A549 treated with AZD9567 at 1 μM for 4 hours (cell line): ENCODE results near the gene TOX3. TPM values are rescaled to one million over a fixed set of nuclear protein-coding genes. Genes with fewer than 3 reads are reported as not detected.

ENCODE experiments used
- total RNA-seq: library from RNA; stranded (reverse); fragments of 200-300 nt; extraction: Qiagen RNA extraction; gene quantifications from 5 replicates; pipeline ENCODE4 v1.2.3, GENCODE V29; 2022; ENCODE audit not compliant: insufficient read depth

TOX3 gene
- 0.17 to 0.23 TPM (median 0.23 TPM) in 4 of 5 replicates, not detected in the other for total RNA-seq

GRCh38 chr16:52547004-52547833, at the start of gene TOX3:
TSS of gene TOX3 (minus strand) at chr16:52547143. CDS start at chr16:52546723, 420 bp downstream.

